ENCODE results near the gene PIP4K2C. TPM values are rescaled to one million over a fixed set of nuclear protein-coding genes. Genes with fewer than 3 reads are reported as not detected.
"Not testable (repeated sequence)": the region's sequence is repeated elsewhere in the genome, so short reads cannot be mapped to it uniquely, and the experiment has no call there.

PIP4K2C gene
- total RNA-seq, 2 experiments from 2014 or later, result 14.5 to 15.9 TPM

GRCh38 chr12:57569858-57570257 is 21.1 kb upstream of the PIP4K2C start:
- no peak for DNase-seq (ENCODE audit: low spot score)
- no peak overlapping the region for H3K4me3 ChIP-seq (ENCODE audit: low read depth, low read length, poor library complexity, severe bottlenecking)
- H3K9me3 ChIP-seq (ENCODE audit: low read length), result no peaks in the 10 kb centered on the region
- H2AFZ ChIP-seq (ENCODE audit: low read length), result no peak overlapping the region
- no peaks in the 10 kb centered on the region for H3K9me2 ChIP-seq (ENCODE audit: insufficient read depth, low read length)
- no peaks in the 10 kb centered on the region for H3K79me2 ChIP-seq (ENCODE audit: insufficient read depth, low read depth, low read length)
- intact Hi-C loops (cut with micrococcal nuclease; ENCODE audit: unreplicated experiment), result no loop called here
- CTCF ChIA-PET (ENCODE audit: unreplicated experiment), result no interaction called here
- TF ChIP-seq CTCF (conservative IDR thresholded peaks at IDR 0.05; ENCODE audit: low read length) (no peak), EZH2phosphoT487 (IDR thresholded peaks at IDR 0.05; ENCODE audit: borderline replicate concordance, low read depth, low read length) (no peak)
- BruUV-seq (replicated peaks), result no TSS peak
- no peaks in the 10 kb centered on the region for H4K20me1 ChIP-seq (ENCODE audit: insufficient read depth, low read length)
- H3K4me2 ChIP-seq (ENCODE audit: low read length), result no peak overlapping the region
- no peaks in the 10 kb centered on the region for H3K4me1 ChIP-seq (ENCODE audit: insufficient read depth, low read length, poor library complexity, severe bottlenecking)
- POLR2A ChIA-PET, result no interaction called here
- H3K36me3 ChIP-seq (ENCODE audit: insufficient read depth, low read length), result no peaks in the 10 kb centered on the region
- H3K27ac ChIP-seq (ENCODE audit: low read depth, low read length, poor library complexity, severe bottlenecking), result no peak overlapping the region

GRCh38 chr12:57570438-57570837 is 20.6 kb upstream of the PIP4K2C start:
- POLR2A ChIA-PET, result interaction anchor here (0.6 to 1.2 kb wide), 4 partner anchors 10 to 135 kb away, joined by 3 to 4 read pairs (median 3); no protein-coding TSS in a partner anchor
- intact Hi-C loops (cut with micrococcal nuclease; ENCODE audit: unreplicated experiment), result not testable (repeated sequence)

GRCh38 chr12:57571926-57572762 is 18.8 kb upstream of the PIP4K2C start:
- DNase-seq (ENCODE audit: low spot score), result no peak
- Histone ChIP-seq H3K4me2 (ENCODE audit: low read length) (no peak overlapping the region), H3K9me3 (ENCODE audit: low read length) (no peaks in the 10 kb centered on the region), H3K4me1 (ENCODE audit: insufficient read depth, low read length, poor library complexity, severe bottlenecking) (no peaks in the 10 kb centered on the region), H3K9me2 (ENCODE audit: insufficient read depth, low read length) (no peaks in the 10 kb centered on the region), H3K36me3 (ENCODE audit: insufficient read depth, low read length) (no peaks in the 10 kb centered on the region), H3K4me3 (ENCODE audit: low read depth, low read length, poor library complexity, severe bottlenecking) (no peak overlapping the region), H3K27ac (ENCODE audit: low read depth, low read length, poor library complexity, severe bottlenecking) (no peak overlapping the region), H3K79me2 (ENCODE audit: insufficient read depth, low read depth, low read length) (no peaks in the 10 kb centered on the region), H2AFZ (ENCODE audit: low read length) (no peak overlapping the region), H4K20me1 (ENCODE audit: insufficient read depth, low read length) (no peaks in the 10 kb centered on the region)
- BruUV-seq (replicated peaks), result no TSS peak
- ChIA-PET CTCF (ENCODE audit: unreplicated experiment) (no interaction called here), POLR2A (interaction anchor here (0.6 to 1.7 kb wide), 4 partner anchors 9 to 597 kb away, joined by 3 to 4 read pairs (median 3); partner anchors contain the start of gene DCTN2)
- TF ChIP-seq EZH2phosphoT487 (IDR thresholded peaks at IDR 0.05; ENCODE audit: borderline replicate concordance, low read depth, low read length), result no peak
- no peak for TF ChIP-seq CTCF (conservative IDR thresholded peaks at IDR 0.05; ENCODE audit: low read length)
- intact Hi-C loops (cut with micrococcal nuclease; ENCODE audit: unreplicated experiment), result no loop called here

More at GRCh38 chr12:57570438-57570837, 20.6 kb upstream of the PIP4K2C start:
- BruUV-seq (replicated peaks); H3K79me2 ChIP-seq (ENCODE audit: insufficient read depth, low read depth, low read length); H3K4me1 ChIP-seq (ENCODE audit: insufficient read depth, low read length, poor library complexity, severe bottlenecking); H2AFZ ChIP-seq (ENCODE audit: low read length); H3K9me2 ChIP-seq (ENCODE audit: insufficient read depth, low read length); CTCF ChIA-PET (ENCODE audit: unreplicated experiment); H3K9me3 ChIP-seq (ENCODE audit: low read length); H3K27ac ChIP-seq (ENCODE audit: low read depth, low read length, poor library complexity, severe bottlenecking); H3K4me3 ChIP-seq (ENCODE audit: low read depth, low read length, poor library complexity, severe bottlenecking); H4K20me1 ChIP-seq (ENCODE audit: insufficient read depth, low read length); DNase-seq (ENCODE audit: low spot score); H3K36me3 ChIP-seq (ENCODE audit: insufficient read depth, low read length); H3K4me2 ChIP-seq (ENCODE audit: low read length): not testable (repeated sequence)

All from OCI-LY7 (cell line).